ENCODE results near the gene ACSF3. TPM values are rescaled to one million over a fixed set of nuclear protein-coding genes. Genes with fewer than 3 reads are reported as not detected.

Gene ACSF3
- total RNA-seq, 1 donor from 2014 or later = 36.6 TPM

DNA sequence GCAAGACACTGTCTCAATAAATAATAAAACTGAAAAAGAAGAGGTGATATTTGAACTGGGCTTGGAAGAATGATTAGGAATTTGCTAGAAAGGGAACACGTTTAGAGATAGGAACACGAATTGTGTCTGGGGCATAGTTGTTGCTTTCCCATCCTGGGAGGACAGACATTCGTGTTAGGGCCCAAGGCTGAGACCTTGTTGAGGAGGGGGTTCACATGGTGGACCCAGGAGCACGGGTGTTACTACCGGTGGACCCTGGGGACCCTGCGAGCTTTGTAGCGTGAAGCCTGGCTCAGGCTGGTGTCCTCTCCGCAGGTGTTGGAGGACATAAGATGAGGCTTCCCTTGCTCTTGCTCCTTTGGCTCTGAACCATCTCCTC, 1.2 kb downstream of the ACSF3 start:
- DNase-seq (ENCODE audit: low spot score) = no peak

DNA sequence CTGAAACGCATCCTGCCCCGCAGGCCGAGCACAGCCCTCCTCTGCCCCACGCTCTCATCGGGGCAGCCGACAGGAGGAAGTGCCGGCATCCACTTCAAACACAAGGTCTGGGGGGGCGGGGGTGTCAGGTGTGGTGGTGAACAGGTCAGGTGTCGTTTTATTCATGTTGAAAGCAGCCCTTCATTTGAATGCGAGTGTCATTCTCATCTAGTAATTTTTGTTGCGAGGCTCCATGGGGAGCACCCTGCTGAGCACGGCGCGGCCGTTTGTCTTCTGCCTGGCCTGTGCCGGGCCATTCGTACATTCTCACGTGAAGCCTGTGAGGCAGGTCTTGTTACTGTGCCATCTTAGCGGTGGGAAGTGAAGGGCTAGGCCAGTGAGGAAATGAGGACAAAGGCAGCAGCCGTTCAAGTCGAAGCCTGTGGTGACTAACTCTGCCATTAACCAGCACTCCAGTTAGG, 1.9 kb downstream of the ACSF3 start:
- DNase-seq (ENCODE audit: low spot score) = no peak

- no peak for DNase-seq (ENCODE audit: low spot score)
These were observed 2.5 kb downstream of the ACSF3 start for GRCh38 chr16:89096042-89096717.

- DNase-seq (ENCODE audit: low spot score) = no peak
These were observed 3.2 kb downstream of the ACSF3 start for GRCh38 chr16:89096768-89097391.

GRCh38 chr16:89097392-89097772, 3.7 kb downstream of the ACSF3 start:
- DNase-seq (ENCODE audit: low spot score) = no peak

DNA sequence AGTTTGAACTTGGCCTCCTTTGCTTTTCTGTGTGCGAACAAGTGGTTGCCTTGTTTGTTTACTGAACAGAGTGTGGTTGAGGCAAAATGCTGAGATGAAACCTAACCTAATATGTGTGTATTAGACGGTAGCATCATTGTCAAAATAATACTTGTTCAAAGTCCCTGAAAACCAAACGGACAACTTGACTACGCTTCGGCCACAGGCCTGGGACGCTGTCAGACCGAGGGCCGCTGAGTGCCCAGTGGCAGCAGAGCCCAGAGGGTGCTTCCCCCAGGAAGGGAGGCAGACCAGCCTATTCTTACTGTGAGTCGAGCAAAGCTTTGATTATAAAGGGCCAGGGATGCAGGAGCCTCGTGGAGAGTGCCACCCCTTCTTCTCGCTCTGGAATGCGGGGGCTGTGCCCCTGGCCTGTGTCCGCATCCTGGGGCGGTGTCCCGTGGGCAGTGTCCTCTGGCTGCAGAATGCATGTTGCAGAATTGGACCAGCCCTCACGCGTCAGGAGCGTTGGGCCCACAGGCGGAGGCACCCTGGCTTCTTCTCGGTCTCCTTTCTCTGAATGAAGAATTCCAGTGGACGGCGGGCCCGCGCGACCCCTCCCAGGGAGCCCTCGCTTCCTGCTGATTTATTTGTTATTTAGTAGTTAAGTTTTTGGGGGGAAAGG, 5.2 kb downstream of the ACSF3 start:
- no peak for DNase-seq (ENCODE audit: low spot score)

- DNase-seq (ENCODE audit: low spot score) = no peak
These were observed 6.3 kb downstream of the ACSF3 start for GRCh38 chr16:89099905-89100304.

- DNase-seq (ENCODE audit: low spot score) = no peak
These were observed 7.1 kb downstream of the ACSF3 start for GRCh38 chr16:89100601-89101302.

DNA sequence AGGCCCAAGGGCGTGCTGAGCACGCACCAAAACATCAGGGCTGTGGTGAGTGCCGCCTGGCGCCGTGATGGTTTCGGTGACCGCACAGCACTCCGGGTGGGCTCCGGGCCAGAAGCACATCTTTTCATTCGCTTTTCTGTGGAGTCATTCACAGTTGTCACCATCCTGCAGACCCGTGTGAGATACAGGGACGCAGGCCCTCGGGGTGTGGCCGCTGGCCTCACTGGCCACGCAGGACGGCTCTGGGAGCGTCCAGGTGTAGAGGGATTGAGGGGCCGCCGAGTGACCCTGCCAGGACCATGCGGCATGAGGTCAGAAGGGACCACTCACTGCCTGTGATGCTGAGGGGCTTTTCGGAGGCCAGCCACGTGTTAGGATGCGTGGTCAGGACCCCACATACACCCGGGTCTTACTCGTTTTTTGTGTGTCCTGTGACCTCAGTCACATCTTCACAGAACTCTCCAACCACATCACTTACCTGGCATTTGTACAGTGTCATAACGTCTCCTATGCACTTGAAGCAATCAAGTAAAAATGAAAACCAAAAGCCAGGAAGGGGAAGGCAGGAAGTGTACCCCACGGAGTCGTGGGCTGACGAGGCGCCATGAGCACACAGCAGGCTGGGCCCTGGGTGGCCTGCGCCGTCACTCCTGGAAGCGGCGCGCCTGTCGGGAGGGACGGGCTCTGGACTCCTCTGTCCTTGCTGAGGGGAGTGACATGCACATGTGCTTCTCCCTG, 7.8 kb downstream of the ACSF3 start:
- DNase-seq (ENCODE audit: low spot score) = no peak

- no peak for DNase-seq (ENCODE audit: low spot score)
These were observed 8.4 kb downstream of the ACSF3 start for GRCh38 chr16:89102041-89102471.

DNA sequence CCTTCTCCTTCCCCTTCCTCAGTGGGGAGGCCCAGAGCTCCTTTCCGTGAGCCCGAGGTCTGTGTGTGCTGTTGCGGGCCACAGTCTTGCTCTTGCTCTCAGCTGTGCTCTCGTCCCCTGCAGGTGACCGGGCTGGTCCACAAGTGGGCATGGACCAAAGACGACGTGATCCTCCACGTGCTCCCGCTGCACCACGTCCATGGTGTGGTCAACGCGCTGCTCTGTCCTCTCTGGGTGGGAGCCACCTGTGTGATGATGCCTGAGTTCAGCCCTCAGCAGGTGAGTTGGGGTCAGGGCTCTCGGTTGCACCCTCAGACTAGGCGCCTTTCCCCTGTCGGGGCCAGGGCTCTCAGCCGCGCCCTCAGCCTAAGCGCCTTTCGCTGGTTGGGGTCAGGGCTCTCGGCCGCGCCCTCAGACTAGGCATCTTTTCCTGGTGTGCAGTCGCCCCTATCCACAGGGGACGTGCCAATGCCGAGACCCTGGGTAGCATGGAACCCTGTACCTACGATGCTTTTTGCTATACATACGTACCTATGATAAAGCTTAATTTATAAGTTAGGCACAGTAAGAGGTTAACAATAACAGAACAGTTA, 8.9 kb downstream of the ACSF3 start:
- no peak for DNase-seq (ENCODE audit: low spot score)

- no peak for DNase-seq (ENCODE audit: low spot score)
These were observed 9.5 kb downstream of the ACSF3 start for GRCh38 chr16:89103156-89103555.

GRCh38 chr16:89103781-89104180, 10.1 kb downstream of the ACSF3 start:
- no peak for DNase-seq (ENCODE audit: low spot score)

- DNase-seq (ENCODE audit: low spot score) = no peak
These were observed 10.7 kb downstream of the ACSF3 start for GRCh38 chr16:89104303-89104702.

DNA sequence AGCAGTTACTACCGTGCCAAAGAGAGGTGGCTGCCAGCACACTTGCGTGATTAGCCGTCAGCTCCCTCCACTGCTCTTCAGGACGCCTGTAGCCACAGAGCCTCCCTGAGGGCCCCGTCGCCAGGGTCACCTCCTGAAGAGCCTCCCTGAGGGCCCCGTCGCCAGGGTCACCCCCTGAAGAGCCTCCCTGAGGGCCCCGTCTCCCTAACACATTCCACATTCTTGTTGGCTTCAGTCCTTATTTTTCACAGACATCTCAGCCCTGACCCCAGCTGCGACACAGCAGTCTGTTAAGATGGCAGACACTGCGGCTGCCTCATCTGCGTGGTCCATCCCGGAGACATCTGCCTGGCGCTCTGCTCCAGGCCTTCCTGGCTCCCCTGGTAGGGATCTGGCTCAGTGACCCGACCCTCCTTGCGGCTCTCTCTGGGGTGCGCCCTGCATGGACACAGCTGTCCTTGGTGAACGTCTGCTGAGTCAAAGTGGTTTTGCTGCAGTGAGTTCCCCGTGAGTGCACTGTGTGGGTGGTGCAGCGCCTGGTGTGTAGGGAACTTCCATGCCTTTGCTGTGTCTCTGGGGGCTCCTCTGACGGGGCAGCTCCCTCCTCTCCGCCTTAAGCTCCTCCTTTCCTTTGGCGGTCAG, 11.4 kb downstream of the ACSF3 start:
- DNase-seq (ENCODE audit: low spot score) = no peak

DNA sequence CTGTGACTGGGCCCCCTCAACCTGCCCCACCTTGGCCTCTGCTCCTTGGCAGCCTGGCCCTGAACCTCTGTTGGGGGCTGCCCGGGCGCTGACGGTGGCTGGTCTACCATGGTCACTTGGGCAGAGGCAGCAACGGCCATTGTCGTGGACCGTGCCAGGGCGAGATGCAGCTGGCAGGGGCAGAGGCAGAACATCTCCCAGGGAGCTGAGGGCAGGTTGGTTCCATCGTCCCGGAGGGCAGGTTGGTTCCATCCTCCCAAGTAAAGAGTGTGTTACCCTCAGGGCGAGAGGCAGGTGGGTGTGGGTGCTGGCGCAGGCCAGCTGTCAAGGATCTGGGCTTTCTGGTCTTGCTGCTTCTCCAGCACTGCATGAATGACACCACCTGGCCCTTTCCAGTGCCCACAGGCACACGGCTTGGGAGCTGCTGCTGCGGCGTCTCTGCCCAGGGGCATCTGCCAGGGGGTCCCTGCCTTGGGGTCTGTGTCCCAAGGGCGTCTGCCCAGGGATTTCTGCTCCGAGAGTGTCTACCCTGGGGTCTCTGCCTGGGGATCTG, 12.0 kb downstream of the ACSF3 start:
- DNase-seq (ENCODE audit: low spot score) = no peak

- DNase-seq (ENCODE audit: low spot score) = no peak
These were observed 13.0 kb downstream of the ACSF3 start for GRCh38 chr16:89106533-89107202.

DNA sequence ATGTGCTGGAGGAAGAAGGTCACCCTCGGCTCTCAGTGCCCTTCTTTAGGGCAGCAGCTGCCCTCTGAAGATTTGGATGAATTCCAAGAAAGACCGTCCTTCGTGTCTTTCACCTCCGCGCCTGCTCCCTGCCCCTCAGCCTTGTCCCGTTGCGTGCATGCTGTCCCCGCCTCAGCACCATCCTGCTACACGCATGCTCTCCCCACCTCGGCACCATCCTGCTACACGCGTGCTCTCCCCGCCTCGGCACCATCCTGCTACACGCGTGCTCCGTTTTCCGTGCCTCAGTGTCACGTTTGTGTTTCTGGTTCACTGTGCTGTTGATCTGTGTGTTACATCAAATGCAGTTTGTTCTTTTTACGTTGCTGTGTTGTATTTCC, 13.5 kb downstream of the ACSF3 start:
- DNase-seq (ENCODE audit: low spot score) = no peak

DNA sequence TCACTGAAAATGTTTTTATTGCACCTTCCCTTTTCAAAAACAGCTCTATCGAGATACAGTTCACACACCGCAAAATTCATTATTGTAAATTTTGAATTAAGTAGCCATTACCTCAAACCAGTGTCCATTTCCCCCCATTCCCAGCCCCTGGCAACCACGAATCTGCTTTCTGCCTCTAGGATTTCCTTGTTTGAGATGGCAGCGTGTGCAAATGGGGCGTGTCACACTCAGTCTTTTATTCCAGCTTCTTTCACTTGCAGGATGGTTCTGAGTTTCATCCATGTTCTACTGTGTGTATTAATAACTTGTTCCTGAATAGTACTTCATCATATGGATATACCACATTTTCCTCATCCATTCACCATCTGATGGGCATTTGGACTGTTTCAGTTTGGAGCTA, 14.8 kb downstream of the ACSF3 start:
- no peak for DNase-seq (ENCODE audit: low spot score)

DNA sequence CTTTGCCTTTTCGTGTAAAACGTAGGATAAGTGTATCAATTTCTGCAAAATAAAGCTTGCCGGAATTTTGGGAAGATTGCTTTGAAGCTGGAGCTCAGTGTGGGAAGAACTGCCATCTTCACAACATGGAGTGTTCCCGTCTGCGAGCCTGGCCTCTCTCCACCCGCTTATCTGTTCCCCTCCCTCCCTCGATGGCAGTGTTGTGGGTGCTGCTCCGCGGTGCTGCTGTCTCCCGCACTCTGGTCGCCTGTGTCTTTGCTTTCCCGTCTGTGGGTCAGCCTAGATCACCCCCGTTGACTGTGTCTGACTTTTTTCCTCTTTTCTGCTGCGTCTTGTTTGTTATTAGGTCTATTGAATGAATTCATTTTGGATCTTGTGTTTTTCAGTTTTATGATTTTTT, 17.0 kb downstream of the ACSF3 start:
- no peak for DNase-seq (ENCODE audit: low spot score)

Measured in umbilical cord (tissue), 2 donors.